Testis (tissue), 3 donors: ENCODE results near the gene NDUFV2. TPM values are rescaled to one million over a fixed set of nuclear protein-coding genes. Genes with fewer than 3 reads are reported as not detected.

Source experiments
- DNase-seq: peaks from one replicate; pipeline ENCODE4 v3.0.0-alpha.2; 2019
- H3K27ac ChIP-seq, 2 donors: fragments of 200-600 bp; sonication (generic); one replicate each; pipeline ENCODE4 v1.5.1; 2019
- H3K27me3 ChIP-seq: fragments of 200-600 bp; sonication (generic); one replicate; pipeline ENCODE4 v1.5.1; 2019
- H3K36me3 ChIP-seq: fragments of 200-600 bp; sonication (generic); one replicate; pipeline ENCODE4 v1.5.1; 2017; ENCODE audit warnings: low read depth; ENCODE audit errors: missing control alignments
- H3K4me1 ChIP-seq: fragments of 200-600 bp; sonication (generic); one replicate; pipeline ENCODE4 v1.5.1; 2019
- H3K4me3 ChIP-seq, 2 donors: fragments of 200-600 bp; sonication (generic); one replicate each; pipeline ENCODE4 v1.5.1; 2017 to 2019
- H3K9me3 ChIP-seq: fragments of 200-600 bp; sonication (generic); one replicate; pipeline ENCODE4 v1.5.1; 2017
- CTCF ChIP-seq, 3 experiments: fragments of 450-650 bp in 2 of 3; fragments of 200-600 bp in 1 of 3; sonication (generic) in 1 of 3; IDR thresholded peaks; one replicate each; pipeline ENCODE4 v1.5.1; 2016 to 2019; ENCODE audit warnings: antibody characterized with exemption in 3 of 3, mild to moderate bottlenecking in 2 of 3, moderate library complexity in 1 of 3
- POLR2A ChIP-seq: fragments of 450-650 bp; IDR thresholded peaks from one replicate; pipeline ENCODE4 v1.6.1; 2017; ENCODE audit warnings: antibody characterized with exemption, mild to moderate bottlenecking, moderate library complexity
- WGBS, 2 donors: methylation state at CpG; one replicate each; pipeline ENCODE4 v1.1.5; 2018; 5-methylcytosine and 5-hydroxymethylcytosine counted together
- intact Hi-C: fragments of 100-400 bp; cut with DNase I; formaldehyde crosslinking; loops from one replicate; pipeline ENCODE4 v1.15.1; 2023; ENCODE audit warnings: low total_unique reads
- polyA plus RNA-seq: library from polyadenylated mRNA; stranded (reverse); fragments of 350-450 nt; fragmentation: Illumina TruSeq; extraction: RNeasy Lipid Tissue Mini Kit (QIAGEN cat#74804); gene quantifications from one replicate; pipeline ENCODE4 v1.2.3, GENCODE V29; 2014; ENCODE audit warnings: low read depth, low replicate concordance; ENCODE audit not compliant: insufficient read depth
- total RNA-seq, 2 donors: library from RNA; depleted of rRNA; stranded (reverse); fragments of >200 nt; gene quantifications; one replicate each; pipeline ENCODE4 v1.2.3, GENCODE V29; 2016

The NDUFV2 gene
- total and polyA plus RNA-seq, 3 donors from 2014 or later: 115 to 171 (median 120) TPM

- Histone ChIP-seq H3K4me1 (no peaks in the 10 kb centered on the region), H3K36me3 (no peaks in the 10 kb centered on the region), H3K27ac (no peak overlapping the region), H3K27me3 (no peaks in the 10 kb centered on the region), H3K9me3 (no peaks in the 10 kb centered on the region), H3K4me3 (no peak overlapping the region)
- intact Hi-C loops: no loop called here
- WGBS, 2 donors: 96 to 97% methylated on average over 5 of the region's 5 CpGs
- no peak for DNase-seq
- TF ChIP-seq CTCF (IDR thresholded peaks at IDR 0.05) (no peak), POLR2A (no peak)
These were observed 35.6 kb upstream of the NDUFV2 start for GRCh38 chr18:9066817-9067306.

- intact Hi-C loops: no loop called here
- no peak for DNase-seq
- Histone ChIP-seq H3K4me1 (no peaks in the 10 kb centered on the region), H3K36me3 (no peaks in the 10 kb centered on the region), H3K4me3 (no peak overlapping the region), H3K9me3 (no peaks in the 10 kb centered on the region), H3K27me3 (no peaks in the 10 kb centered on the region), H3K27ac (no peak overlapping the region)
- 85 to 92% methylated on average over 6 of the region's 6 CpGs for WGBS, 2 donors
- TF ChIP-seq CTCF (IDR thresholded peaks at IDR 0.05): no peak
- TF ChIP-seq POLR2A: no peak
These were observed 34.7 kb upstream of the NDUFV2 start for GRCh38 chr18:9067823-9068222.

- intact Hi-C loops: no loop called here
- no peak for DNase-seq
- H3K4me1 ChIP-seq: no peaks in the 10 kb centered on the region
- no peak overlapping the region for H3K4me3 ChIP-seq
- H3K9me3 ChIP-seq: no peaks in the 10 kb centered on the region
- no peaks in the 10 kb centered on the region for H3K36me3 ChIP-seq
- no peak for TF ChIP-seq CTCF (IDR thresholded peaks at IDR 0.05)
- TF ChIP-seq POLR2A: no peak
- H3K27me3 ChIP-seq: no peaks in the 10 kb centered on the region
- 82 to 93% methylated on average over 2 of the region's 2 CpGs for WGBS, 2 donors
- H3K27ac ChIP-seq: no peak overlapping the region
These were observed 34.2 kb upstream of the NDUFV2 start for GRCh38 chr18:9068346-9068745.

GRCh38 chr18:9069601-9070000, 32.9 kb upstream of the NDUFV2 start:
- Histone ChIP-seq H3K9me3 (no peaks in the 10 kb centered on the region), H3K36me3 (no peaks in the 10 kb centered on the region), H3K27me3 (no peaks in the 10 kb centered on the region), H3K4me3 (no peak overlapping the region), H3K27ac (no peak overlapping the region), H3K4me1 (no peaks in the 10 kb centered on the region)
- TF ChIP-seq POLR2A (no peak), CTCF (IDR thresholded peaks at IDR 0.05) (no peak)
- 54 to 58% methylated on average over 9 of the region's 9 CpGs for WGBS, 2 donors
- DNase-seq: no peak
- intact Hi-C loops: no loop called here

GRCh38 chr18:9070212-9070611, 32.3 kb upstream of the NDUFV2 start:
- TF ChIP-seq POLR2A (no peak), CTCF (IDR thresholded peaks at IDR 0.05) (no peak)
- no peak overlapping the region for H3K4me3 ChIP-seq
- 84 to 97% methylated on average over 5 of the region's 5 CpGs for WGBS, 2 donors
- no peak for DNase-seq
- H3K27me3 ChIP-seq: no peaks in the 10 kb centered on the region
- intact Hi-C loops: no loop called here
- no peaks in the 10 kb centered on the region for H3K9me3 ChIP-seq
- no peak overlapping the region for H3K27ac ChIP-seq
- H3K4me1 ChIP-seq: no peaks in the 10 kb centered on the region
- H3K36me3 ChIP-seq: no peaks in the 10 kb centered on the region
